Left hindlimb (tissue), 1 donor: ENCODE results near the gene ZNF804A.

Experiments
- DNase-seq: peaks from one replicate; pipeline ENCODE4 v3.0.0-alpha.2; 2018

Gene ZNF804A

GRCh38 chr2:184611361-184612085 lies 13.2 kb downstream of the ZNF804A start:
- no peak for DNase-seq

DNA sequence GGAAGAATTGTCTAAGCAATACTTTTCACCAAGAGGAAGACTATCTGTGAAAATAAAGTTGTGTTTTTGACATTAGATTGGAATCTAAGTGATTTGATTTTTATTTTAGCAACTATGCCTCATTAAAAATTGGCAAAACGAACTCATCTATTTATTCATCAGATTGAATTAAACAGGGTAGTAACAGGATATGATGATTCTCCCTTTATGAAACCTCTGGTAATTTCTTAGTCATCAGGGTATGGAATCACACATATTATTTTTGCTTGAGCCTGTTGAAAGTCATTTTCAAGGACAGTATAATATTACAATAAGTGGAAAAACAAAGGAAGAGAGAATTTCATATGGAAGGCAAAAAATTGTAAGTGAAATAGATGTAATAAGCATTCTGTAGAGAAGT lies 22.0 kb downstream of the ZNF804A start:
- DNase-seq, result no peak

DNA sequence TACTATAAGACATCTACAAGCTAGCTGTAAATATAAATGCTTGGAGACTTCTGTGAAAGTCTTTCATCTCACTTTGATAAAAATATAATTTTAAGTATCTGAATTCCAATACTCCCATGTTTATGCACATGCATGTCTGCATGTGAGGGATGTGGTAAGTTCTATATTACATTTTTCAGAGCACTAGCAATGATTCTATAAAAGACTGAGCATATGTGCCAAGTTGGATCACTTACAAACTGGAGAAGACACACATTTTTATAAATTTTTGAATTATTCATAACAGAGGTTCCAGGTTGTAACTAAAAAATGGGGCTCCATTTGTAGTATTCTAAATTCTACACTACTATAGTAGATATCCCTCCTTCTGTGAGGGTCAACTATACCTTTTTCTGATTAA lies 26.0 kb downstream of the ZNF804A start:
- DNase-seq, result no peak

DNA sequence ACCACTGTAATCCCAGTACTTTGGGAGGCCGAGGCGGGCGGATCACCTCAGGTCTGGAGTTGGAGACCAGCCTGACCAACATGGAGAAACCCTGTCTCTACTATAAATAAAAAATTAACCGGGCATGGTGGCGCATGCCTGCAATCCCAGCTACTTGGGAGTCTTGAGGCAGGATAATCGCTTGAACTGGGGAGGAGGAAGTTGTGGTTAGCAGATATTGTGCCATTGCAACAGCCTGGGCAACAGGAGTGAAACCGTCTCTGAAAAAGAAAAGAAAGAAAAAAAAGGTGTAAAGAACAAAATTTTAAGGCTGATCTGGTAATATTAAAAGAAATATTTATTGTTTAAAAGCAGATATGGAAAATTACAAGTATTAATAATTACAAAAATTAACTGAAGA lies 29.7 kb downstream of the ZNF804A start:
- no peak for DNase-seq

DNA sequence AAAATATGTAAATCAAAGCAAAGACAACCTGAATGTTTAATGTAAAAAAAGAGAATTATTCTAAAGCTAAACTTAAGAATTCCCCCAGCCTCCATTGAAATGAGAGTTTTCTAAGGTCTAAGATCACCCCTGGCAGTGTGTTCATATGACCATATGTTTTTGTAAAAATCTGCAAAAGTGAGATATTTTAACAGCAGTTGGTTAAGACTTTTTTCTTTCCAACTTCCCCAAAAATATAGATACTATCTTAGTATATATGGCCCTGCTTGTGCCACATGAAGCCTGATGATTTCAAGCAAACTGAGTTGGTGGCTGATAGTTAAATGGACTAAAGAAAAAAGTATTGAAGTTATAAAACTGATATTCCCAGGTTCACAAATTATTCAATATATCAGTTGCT lies 35.4 kb downstream of the ZNF804A start:
- DNase-seq, result no peak

DNA sequence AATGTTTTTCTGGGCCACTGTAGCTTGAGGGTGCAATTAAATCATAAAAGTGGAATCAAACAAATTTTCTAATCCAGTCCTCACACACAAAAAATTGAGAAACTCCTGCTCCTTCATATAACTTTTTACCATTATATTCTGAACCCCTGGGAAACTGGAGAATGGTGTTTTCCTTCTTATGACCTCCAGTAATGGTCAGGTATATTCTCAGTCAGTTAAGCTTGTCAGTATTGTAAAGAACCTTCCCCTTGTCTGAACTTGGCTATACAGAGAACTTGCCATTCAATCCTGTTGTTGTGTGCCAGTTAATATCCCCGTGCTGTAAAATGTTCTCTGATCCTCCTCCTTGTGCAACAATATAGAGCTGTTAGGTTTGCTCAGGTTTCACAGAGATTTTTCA lies 39.5 kb downstream of the ZNF804A start:
- no peak for DNase-seq

- DNase-seq, result no peak
Observed at GRCh38 chr2:184644685-184645084, 46.4 kb downstream of the ZNF804A start.

DNA sequence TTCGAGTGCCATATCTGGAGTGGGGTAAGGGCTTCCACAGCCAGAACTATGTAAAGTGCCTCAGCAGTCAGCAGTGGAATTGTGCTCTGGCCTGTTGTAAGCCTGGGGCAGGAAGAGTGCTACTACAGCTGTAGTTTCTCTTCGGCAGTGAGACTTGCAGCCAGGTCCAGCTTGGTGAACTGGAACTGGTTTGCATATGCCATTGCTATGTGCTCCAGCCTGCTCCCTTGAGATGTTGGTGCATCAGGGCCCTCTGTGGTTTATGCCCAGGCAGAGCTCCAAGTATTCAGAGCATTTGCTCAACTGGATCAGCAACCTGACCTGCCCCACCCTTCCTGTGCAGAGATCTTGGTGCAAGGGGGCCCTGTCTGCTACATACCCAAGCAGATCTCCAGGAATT lies 47.8 kb downstream of the ZNF804A start:
- DNase-seq, result no peak

DNA sequence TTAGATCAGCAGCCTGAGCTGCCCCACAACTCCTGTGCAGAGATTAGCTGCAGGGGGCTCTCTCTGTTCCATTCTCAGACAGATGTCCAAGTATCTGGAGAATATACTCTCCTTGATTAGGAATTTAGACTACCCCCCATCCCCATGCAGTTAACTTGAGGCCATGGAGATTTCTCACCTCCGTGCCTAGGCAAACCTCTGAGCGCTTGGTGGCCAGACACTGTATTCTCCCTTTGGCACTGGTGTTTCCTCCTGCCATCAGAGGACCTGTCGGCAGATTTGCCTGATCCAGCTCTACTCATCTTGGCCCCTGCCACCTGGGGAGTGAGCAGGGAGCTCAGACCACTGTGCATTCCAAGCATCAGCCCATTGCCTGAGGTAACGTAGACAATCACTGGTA lies 48.3 kb downstream of the ZNF804A start:
- DNase-seq, result no peak

DNA sequence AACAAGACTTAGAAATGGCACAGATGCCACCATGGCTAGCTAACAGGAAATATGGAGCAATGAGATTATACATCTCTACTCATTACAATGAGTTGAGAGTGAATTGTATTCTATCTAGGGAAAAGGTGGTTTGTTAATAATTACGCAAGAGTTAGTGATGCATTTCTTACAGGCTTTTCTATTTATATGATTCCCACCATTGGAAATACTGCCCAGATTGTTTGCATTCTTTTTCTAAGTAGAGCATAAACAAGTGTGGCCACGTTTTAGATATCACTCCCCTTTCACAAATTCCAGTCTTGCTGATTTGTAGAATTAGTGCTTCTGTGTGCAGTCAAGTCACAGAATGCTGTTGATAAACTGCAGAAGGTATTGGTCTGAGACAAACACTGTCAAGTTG lies 56.6 kb downstream of the ZNF804A start:
- DNase-seq, result no peak

DNA sequence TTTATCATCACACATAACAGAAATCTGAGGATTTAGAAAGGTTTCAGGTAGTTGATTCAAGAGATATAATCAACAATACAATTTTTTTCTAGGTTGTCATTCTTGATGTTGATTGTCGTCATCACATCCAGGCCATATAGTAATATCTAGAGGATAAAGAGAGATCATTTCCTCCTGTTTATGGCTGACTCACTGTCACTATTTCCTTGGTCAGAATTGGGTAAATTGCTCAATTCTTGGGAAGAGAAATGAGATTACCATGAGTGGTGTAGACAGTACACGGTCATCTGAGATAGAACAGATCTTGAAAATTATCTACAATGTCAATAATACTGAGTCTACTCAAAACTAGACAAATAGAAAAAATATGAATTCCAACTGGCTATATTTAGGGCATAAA lies 78.8 kb downstream of the ZNF804A start:
- no peak for DNase-seq

GRCh38 chr2:184679219-184680018 lies 81.1 kb downstream of the ZNF804A start:
- DNase-seq, result no peak

DNA sequence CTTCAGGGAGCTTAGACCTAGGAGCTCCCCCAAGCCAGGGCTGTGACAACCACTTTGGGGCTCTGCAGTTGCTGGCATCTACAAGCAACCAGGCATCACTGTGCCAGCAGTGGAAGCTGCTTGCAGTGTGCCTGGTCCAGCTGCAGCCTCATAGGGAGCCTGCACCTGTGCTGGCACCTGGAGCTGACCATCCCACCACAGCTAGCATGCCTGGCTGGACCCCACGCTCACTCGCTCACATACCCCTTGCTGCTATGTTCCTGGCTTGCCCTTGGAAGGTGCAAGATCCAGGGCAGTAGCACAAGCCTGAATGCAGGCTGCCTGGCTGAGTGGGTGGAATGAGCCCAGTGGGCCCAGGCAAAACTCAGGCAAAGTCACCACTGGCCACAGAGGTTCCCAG lies 82.5 kb downstream of the ZNF804A start:
- no peak for DNase-seq

GRCh38 chr2:184681642-184682321 lies 83.5 kb downstream of the ZNF804A start:
- DNase-seq, result no peak

DNA sequence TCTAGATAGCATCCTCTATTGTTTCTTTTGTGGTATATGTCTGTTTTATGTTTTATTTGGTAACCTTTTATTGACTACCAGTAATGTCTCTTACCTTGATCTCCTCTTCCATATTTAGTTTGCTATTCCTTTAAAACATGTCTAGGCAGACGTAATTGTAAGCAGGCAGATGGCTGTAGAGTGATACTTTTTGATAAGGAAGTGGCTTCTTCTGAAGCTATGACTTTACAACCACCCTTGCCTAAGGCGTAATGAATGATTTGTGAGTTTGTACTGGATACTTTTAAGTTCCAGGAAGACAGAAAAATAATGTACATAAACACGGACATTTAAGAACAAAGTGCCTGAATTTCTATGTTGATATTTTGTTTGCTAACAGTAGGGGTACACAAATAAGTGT lies 85.6 kb downstream of the ZNF804A start:
- DNase-seq, result no peak

DNA sequence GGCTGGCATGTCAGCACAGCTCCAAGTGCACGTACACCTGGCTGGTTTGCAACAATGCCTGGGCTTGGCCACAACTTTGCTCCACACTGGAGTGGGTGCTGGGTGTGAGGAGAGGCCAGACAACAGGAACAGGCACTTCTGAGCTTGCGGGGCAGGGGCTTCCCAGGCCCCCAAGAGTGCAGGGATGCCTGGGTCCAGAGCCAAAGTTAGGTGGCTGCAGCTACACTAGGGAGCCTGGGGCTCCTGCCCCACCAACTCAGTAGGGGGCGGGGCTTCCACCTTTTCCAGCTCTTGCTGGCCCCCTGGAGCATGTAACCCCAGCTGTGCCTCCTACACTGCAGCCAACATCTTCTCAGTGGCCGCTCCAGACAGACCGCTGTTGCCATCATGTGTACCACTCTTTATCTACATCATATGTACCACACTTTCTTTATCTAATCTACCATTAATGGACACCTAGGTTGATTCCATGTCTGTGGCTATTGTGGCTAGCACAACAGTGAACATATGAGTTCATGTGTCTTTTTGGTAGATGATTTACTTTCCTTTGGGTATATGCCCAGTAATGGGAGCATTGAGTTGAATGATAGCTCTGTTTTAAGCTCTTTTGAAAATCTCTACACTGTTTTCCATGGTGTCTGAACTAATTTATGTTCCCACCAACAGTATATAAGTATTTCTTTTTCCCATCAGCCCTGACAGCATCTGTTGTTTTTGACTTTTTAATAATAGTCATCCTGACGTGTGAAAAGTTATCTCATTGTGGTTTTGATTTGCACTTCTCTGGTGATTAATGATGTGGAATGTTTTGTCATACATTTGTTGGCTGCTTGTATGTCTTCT lies 87.9 kb downstream of the ZNF804A start:
- DNase-seq, result no peak

DNA sequence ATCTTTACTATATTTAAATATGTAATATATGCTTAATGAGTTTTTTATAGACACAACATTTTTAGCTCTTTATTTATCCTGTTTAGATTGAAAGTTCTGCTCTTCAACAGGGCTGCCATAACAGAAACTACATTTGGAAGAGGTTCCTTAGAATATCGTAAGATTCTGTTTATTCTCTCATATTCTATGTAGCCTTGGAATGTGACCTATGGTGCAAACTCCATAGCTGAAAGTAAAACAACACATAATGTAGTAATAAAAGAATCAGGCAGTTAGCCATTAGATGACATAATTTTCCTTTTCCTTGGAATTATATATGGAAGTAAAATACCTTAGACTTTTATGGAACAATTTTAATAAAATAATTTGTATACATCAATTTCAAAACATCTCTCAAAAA lies 91.3 kb downstream of the ZNF804A start:
- no peak for DNase-seq

DNA sequence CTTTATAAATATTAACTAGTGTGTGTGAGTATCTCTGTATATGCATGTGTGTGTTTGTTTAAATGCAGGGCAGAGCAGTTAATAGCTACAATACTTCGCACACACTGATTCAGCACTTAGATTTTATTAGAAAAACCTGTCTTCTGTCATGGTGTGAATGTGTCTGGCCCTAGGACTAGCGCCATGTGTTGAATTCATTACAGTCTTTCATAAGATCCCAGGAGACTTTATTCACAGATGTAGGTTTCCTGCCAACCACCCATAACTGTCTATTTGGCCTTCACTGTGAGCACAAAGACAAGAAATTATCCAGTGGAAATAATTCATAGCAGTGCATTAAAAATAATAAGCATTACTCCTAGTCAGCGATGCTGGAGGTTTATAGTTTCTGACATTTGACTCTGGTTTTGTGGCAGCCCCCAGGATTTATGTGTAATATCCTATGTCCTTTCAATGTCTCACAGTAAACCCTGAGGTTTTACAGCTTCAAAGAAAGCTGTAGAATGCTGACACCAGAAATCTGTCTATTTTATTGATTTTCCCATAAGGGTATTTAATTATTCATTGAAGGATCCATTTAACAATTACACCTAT lies 93.9 kb downstream of the ZNF804A start:
- DNase-seq, result no peak

GRCh38 chr2:184696644-184697043 lies 98.3 kb downstream of the ZNF804A start:
- no peak for DNase-seq

GRCh38 chr2:184698476-184698875 lies 100.1 kb downstream of the ZNF804A start:
- no peak for DNase-seq

- no peak for DNase-seq
Observed at GRCh38 chr2:184721881-184722280, 123.6 kb downstream of the ZNF804A start.

- no peak for DNase-seq
Observed at GRCh38 chr2:184727813-184728212, 129.5 kb downstream of the ZNF804A start.

- DNase-seq, result no peak
Observed at GRCh38 chr2:184728411-184728810, 130.1 kb downstream of the ZNF804A start.
